ENCODE results near the gene LARP4. TPM values are rescaled to one million over a fixed set of nuclear protein-coding genes. Genes with fewer than 3 reads are reported as not detected.
"Not testable (repeated sequence)": the region's sequence is repeated elsewhere in the genome, so short reads cannot be mapped to it uniquely, and the experiment has no call there.

Gene LARP4
- total RNA-seq, 3 donors from 2014 or later, result 42.1 to 71.7 (median 53.1) TPM

DNA sequence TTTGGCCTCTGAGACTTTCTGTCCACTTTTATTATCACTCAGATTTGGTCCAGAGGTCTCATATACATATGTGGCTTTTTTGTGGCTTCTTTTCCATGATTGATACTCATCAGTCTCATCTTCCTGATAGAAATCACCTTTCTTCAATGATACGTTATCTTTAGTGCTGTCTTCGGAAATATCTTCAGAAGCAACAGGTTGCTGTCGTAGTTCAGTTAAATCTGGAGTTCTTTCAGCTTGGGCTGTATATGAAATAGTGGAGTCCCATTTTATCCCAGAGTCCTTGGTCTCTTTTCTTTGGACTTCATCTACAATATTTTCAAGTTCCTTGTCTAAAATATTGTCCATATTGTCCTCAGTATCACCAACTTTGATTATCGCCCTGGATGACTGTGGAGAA is 45.3 kb upstream of the LARP4 start:
- no peaks in the 10 kb centered on the region for H3K36me3 ChIP-seq (ENCODE audit: low read depth)

DNA sequence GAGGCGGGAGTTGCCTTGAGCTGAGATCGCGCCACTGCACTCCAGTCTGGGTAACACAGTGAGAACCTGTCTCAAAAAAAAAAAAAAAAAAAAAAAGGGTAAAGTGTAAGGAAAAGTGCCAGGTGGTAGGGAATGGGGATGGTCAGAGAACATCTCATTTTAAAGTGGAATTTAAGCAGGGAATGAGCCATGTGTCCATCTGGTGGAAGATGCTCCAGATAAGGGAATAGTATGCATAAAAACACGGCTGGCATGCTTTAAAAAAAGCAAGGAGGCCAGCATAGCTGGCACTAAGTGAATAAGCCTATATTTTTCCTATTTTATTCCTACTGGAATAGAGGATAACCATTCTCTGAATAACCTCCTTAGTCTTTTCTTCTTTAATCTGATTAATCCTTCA is 38.0 kb upstream of the LARP4 start:
- TF ChIP-seq, protein P1, sequence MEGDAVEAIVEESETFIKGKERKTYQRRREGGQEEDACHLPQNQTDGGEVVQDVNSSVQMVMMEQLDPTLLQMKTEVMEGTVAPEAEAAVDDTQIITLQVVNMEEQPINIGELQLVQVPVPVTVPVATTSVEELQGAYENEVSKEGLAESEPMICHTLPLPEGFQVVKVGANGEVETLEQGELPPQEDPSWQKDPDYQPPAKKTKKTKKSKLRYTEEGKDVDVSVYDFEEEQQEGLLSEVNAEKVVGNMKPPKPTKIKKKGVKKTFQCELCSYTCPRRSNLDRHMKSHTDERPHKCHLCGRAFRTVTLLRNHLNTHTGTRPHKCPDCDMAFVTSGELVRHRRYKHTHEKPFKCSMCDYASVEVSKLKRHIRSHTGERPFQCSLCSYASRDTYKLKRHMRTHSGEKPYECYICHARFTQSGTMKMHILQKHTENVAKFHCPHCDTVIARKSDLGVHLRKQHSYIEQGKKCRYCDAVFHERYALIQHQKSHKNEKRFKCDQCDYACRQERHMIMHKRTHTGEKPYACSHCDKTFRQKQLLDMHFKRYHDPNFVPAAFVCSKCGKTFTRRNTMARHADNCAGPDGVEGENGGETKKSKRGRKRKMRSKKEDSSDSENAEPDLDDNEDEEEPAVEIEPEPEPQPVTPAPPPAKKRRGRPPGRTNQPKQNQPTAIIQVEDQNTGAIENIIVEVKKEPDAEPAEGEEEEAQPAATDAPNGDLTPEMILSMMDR (IDR thresholded peaks at IDR 0.05), result no peak
- no peaks in the 10 kb centered on the region for H3K36me3 ChIP-seq (ENCODE audit: low read depth)
- H3K9me3 ChIP-seq, result no peaks in the 10 kb centered on the region
- no peak for ATAC-seq
- intact Hi-C loops (cut with DNase I, micrococcal nuclease), result no loop called here
- DNase-seq, result no peak
- H3K4me1 ChIP-seq (ENCODE audit: low read depth), result no peaks in the 10 kb centered on the region
- H3K4me3 ChIP-seq, result no peak overlapping the region

More for the DNA sequence above, 45.3 kb upstream of the LARP4 start:
- Histone ChIP-seq H3K4me3 (no peak overlapping the region), H3K4me1 (ENCODE audit: low read depth) (peaks cover 3% of the 10 kb centered on the region), H3K9me3 (no peaks in the 10 kb centered on the region)
- no peak for DNase-seq
- TF ChIP-seq, protein P1 (IDR thresholded peaks at IDR 0.05), result no peak
- intact Hi-C loops (cut with DNase I, micrococcal nuclease), result no loop called here
- ATAC-seq, result no peak

DNA sequence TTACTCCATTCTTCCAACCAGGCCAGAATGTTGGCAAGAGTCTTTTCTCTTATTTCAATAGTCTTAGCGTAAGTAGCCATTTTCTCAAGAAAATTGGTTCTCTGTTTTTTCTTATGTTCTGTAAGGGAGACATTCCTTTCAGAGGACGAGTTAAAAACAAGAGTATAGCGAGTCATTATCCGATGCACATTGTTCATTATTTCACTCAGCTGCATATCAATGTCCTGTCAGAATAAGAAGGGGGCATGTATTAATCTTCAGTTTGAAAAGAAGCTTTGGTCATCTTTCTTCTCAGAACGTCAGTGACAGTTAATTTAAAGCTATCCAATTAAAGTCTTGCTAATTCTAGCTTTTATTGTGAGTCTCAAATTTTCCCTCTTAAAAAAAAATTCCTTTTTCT is 37.5 kb upstream of the LARP4 start:
- intact Hi-C loops (cut with DNase I, micrococcal nuclease), result no loop called here
- TF ChIP-seq, protein P1 (IDR thresholded peaks at IDR 0.05), result no peak
- ATAC-seq, result no peak

DNA sequence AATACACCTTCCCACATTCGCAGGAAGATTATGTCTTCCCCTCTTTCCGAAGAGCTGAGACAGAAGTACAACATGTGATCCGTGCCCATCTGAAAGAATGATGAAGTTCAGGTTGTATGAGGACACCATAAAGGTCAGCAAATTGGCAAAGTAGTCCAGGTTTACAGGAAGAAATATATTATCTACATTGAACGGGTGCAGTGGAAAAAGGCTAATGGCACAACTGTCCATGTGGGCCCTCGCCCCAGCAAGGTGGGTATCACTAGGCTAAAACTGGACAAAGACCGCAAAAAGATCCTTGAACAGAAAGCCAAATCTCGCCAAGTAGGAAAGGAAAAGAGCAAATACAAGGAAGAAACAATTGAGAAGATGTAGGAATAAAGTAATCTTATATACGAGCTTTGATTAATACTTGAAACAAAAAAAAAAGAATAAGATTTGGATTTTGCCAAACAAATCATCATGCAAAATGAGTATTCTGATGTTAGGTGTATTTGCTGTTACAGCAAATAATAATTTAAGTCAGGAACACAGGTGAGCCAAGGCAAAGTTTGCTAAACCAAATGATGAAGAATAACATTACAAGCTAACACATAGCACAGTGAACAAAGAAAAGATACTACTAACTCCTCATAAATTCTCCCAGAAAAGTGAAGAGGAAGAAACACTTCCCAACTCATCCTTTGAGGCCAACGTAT is 34.8 kb upstream of the LARP4 start:
- Histone ChIP-seq H3K9me3 (no peaks in the 10 kb centered on the region), H3K36me3 (ENCODE audit: low read depth) (no peaks in the 10 kb centered on the region), H3K4me3 (no peak overlapping the region), H3K4me1 (ENCODE audit: low read depth) (no peaks in the 10 kb centered on the region)
- ATAC-seq, result no peak
- intact Hi-C loops (cut with DNase I, micrococcal nuclease), result no loop called here
- TF ChIP-seq, protein P1 (IDR thresholded peaks at IDR 0.05), result no peak
- no peak for DNase-seq

More for the DNA sequence above, 37.5 kb upstream of the LARP4 start:
- no peak overlapping the region for H3K4me3 ChIP-seq
- no peaks in the 10 kb centered on the region for H3K4me1 ChIP-seq (ENCODE audit: low read depth)
- H3K36me3 ChIP-seq (ENCODE audit: low read depth), result no peaks in the 10 kb centered on the region
- DNase-seq, result no peak
- H3K9me3 ChIP-seq, result no peaks in the 10 kb centered on the region

DNA sequence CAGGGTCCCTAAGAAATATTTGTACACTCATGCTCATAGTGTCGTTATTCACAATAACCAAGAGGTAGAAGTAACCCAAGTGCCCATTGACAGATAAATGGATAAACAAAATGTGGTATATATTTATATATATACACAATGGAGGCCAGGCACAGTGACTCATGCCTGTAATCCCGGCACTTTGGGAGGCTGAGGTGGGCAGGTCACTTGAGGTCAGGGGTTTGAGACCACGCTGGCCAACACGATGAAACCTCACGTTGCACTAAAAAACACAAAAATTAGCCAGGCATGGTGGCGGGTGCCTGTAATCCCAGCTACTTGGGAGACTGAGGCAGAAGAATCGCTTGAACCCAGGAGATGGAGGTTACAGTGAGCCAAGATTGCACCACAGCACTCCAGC is 30.0 kb upstream of the LARP4 start:
- ATAC-seq; DNase-seq; H3K9me3 ChIP-seq; H3K4me1 ChIP-seq (ENCODE audit: low read depth); intact Hi-C loops (cut with DNase I, micrococcal nuclease); H3K36me3 ChIP-seq (ENCODE audit: low read depth); H3K4me3 ChIP-seq: not testable (repeated sequence)

DNA sequence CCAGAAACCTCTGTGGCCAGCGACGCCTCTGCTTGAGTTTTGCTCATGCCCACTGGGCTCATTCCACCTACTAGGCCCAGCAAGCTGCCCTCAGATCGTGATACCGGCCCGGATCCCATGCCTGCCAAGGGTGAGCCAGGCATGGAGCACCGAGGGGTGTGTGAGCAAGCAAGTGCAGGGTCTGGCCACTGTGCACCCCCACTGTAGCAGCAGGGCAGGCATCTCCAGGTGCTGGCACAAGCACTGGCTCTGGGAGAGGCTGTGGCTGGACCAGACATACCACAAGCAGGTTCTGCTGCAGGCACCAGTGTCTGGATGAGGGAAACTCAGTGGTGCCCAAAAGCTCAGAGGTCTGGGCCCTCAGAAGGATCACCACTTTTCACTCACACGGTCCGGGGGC is 24.9 kb upstream of the LARP4 start:
- no peaks in the 10 kb centered on the region for H3K9me3 ChIP-seq
- TF ChIP-seq, protein P1 (IDR thresholded peaks at IDR 0.05), result no peak
- no peak overlapping the region for H3K4me3 ChIP-seq
- ATAC-seq (no peak), DNase-seq (no peak)
- no peaks in the 10 kb centered on the region for H3K36me3 ChIP-seq (ENCODE audit: low read depth)
- intact Hi-C loops (cut with DNase I, micrococcal nuclease), result no loop called here
- H3K4me1 ChIP-seq (ENCODE audit: low read depth), result no peaks in the 10 kb centered on the region
